H9 (cell line): ENCODE results near the gene ALB. TPM values are rescaled to one million over a fixed set of nuclear protein-coding genes. Genes with fewer than 3 reads are reported as not detected.

Experiments
- DNase-seq: peaks from one replicate; pipeline ENCODE4 v3.0.0-alpha.2; 2017
- H2AFZ ChIP-seq: one replicate; pipeline ENCODE4 v1.6.1; 2013; ENCODE audit warnings: mild to moderate bottlenecking, low read length, control low read depth, moderate library complexity
- H2AK5ac ChIP-seq: 2 replicates; pipeline ENCODE4 v1.6.1; 2013; ENCODE audit warnings: low read length, control low read depth, mixed read lengths; ENCODE audit not compliant: insufficient read length
- H2BK120ac ChIP-seq: one replicate; pipeline ENCODE4 v1.6.1; 2013; ENCODE audit warnings: low read depth, mild to moderate bottlenecking, low read length, control low read depth, inconsistent platforms; ENCODE audit not compliant: poor library complexity, severe bottlenecking
- H2BK12ac ChIP-seq: 2 replicates; pipeline ENCODE4 v1.6.1; 2013; ENCODE audit warnings: low read length, control low read depth, mixed read lengths, low read depth; ENCODE audit not compliant: insufficient read length
- H2BK15ac ChIP-seq: 2 replicates; pipeline ENCODE4 v1.6.1; 2013; ENCODE audit warnings: low read depth, low read length, control low read depth
- H2BK20ac ChIP-seq: one replicate; pipeline ENCODE4 v1.6.1; 2013; ENCODE audit warnings: low read depth, mild to moderate bottlenecking, low read length, control low read depth, inconsistent platforms; ENCODE audit not compliant: poor library complexity, severe bottlenecking
- H2BK5ac ChIP-seq: 2 replicates; pipeline ENCODE4 v1.6.1; 2013; ENCODE audit warnings: low read length, control low read depth, mixed read lengths; ENCODE audit not compliant: insufficient read length
- H3K14ac ChIP-seq: 2 replicates; pipeline ENCODE4 v1.6.1; 2013; ENCODE audit warnings: low read length, control low read depth; ENCODE audit not compliant: insufficient read depth
- H3K18ac ChIP-seq: 2 replicates; pipeline ENCODE4 v1.6.1; 2013; ENCODE audit warnings: low read depth, mild to moderate bottlenecking, mixed read lengths, low read length, control low read depth; ENCODE audit not compliant: insufficient read length
- H3K23ac ChIP-seq: 2 replicates; pipeline ENCODE4 v1.6.1; 2013; ENCODE audit warnings: low read length, control low read depth, mixed read lengths, low read depth; ENCODE audit not compliant: insufficient read length
- H3K23me2 ChIP-seq: 2 replicates; pipeline ENCODE4 v1.6.1; 2013; ENCODE audit warnings: low read depth, mild to moderate bottlenecking, mixed read lengths, low read length, control low read depth; ENCODE audit not compliant: insufficient read length, poor library complexity, severe bottlenecking
- H3K27ac ChIP-seq: 2 replicates; pipeline ENCODE4 v1.5.1; 2013; ENCODE audit warnings: low read length, control low read depth, mixed read lengths, low read depth; ENCODE audit not compliant: insufficient read length
- H3K27me3 ChIP-seq: 2 replicates; pipeline ENCODE4 v1.6.1; 2013; ENCODE audit warnings: low read length, control low read depth, inconsistent platforms; ENCODE audit not compliant: insufficient read depth
- H3K4ac ChIP-seq: 2 replicates; pipeline ENCODE4 v1.6.1; 2013; ENCODE audit warnings: low read depth, mild to moderate bottlenecking, control low read depth, inconsistent platforms, low read length, moderate library complexity
- H3K4me1 ChIP-seq: 2 replicates; pipeline ENCODE4 v1.6.1; 2013; ENCODE audit warnings: low read length, control low read depth, inconsistent platforms; ENCODE audit not compliant: insufficient read depth
- H3K4me2 ChIP-seq: 2 replicates; pipeline ENCODE4 v1.6.1; 2013; ENCODE audit warnings: low read length, control low read depth, mixed read lengths; ENCODE audit not compliant: insufficient read length, insufficient read depth
- H3K56ac ChIP-seq: 2 replicates; pipeline ENCODE4 v1.6.1; 2013; ENCODE audit warnings: low read depth, mild to moderate bottlenecking, mixed read lengths, low read length, control low read depth; ENCODE audit not compliant: insufficient read length
- H3K79me1 ChIP-seq: 2 replicates; pipeline ENCODE4 v1.6.1; 2013; ENCODE audit warnings: low read depth, mild to moderate bottlenecking, moderate library complexity, low read length, control low read depth, inconsistent platforms; ENCODE audit not compliant: insufficient read depth, poor library complexity, severe bottlenecking
- H3K79me2 ChIP-seq: 2 replicates; pipeline ENCODE4 v1.6.1; 2013; ENCODE audit warnings: low read length, control low read depth, inconsistent platforms; ENCODE audit not compliant: insufficient read depth
- H3K9ac ChIP-seq: 2 replicates; pipeline ENCODE4 v1.6.1; 2013; ENCODE audit warnings: low read length, control low read depth, mixed read lengths; ENCODE audit not compliant: insufficient read length; ENCODE audit errors: extremely low read depth
- H3K9me3 ChIP-seq: one replicate; pipeline ENCODE4 v1.6.1; 2013; ENCODE audit warnings: low read depth, low read length, inconsistent platforms; ENCODE audit not compliant: control insufficient read depth
- H3T11ph ChIP-seq: one replicate; pipeline ENCODE4 v1.6.1; 2013; ENCODE audit warnings: mild to moderate bottlenecking, low read length, control low read depth, inconsistent platforms
- H4K20me1 ChIP-seq: one replicate; pipeline ENCODE4 v1.6.1; 2013; ENCODE audit not compliant: control insufficient read depth, insufficient read length, insufficient read depth
- H4K5ac ChIP-seq: 2 replicates; pipeline ENCODE4 v1.6.1; 2013; ENCODE audit warnings: low read depth, mild to moderate bottlenecking, mixed read lengths, low read length, control low read depth; ENCODE audit not compliant: insufficient read length
- H4K8ac ChIP-seq: replicated peaks from 2 replicates; pipeline ENCODE4 v1.6.1; 2013; ENCODE audit warnings: low read length, control low read depth, mixed read lengths, low read depth; ENCODE audit not compliant: insufficient read length
- H4K91ac ChIP-seq: 2 replicates; pipeline ENCODE4 v1.6.1; 2013; ENCODE audit warnings: low read depth, mild to moderate bottlenecking, moderate library complexity, mixed read lengths, low read length, control low read depth; ENCODE audit not compliant: insufficient read length
- H3K27ac Mint-ChIP-seq, 3 experiments: 2 replicates in 2 of 3; 3 replicates in 1 of 3; pipeline ENCODE4 v1.8.0; 2020 to 2021; ENCODE audit warnings: mixed read lengths in 3 of 3, mild to moderate bottlenecking in 1 of 3, moderate library complexity in 1 of 3
- H3K27me3 Mint-ChIP-seq: 2 replicates; pipeline ENCODE4 v1.8.0; 2021; ENCODE audit warnings: low read depth, mild to moderate bottlenecking, moderate library complexity, mixed read lengths
- H3K36me3 Mint-ChIP-seq, 3 experiments: 2 replicates in 2 of 3; 3 replicates in 1 of 3; pipeline ENCODE4 v1.8.0; 2020 to 2021; ENCODE audit warnings: low read depth in 3 of 3, mixed read lengths in 3 of 3; ENCODE audit not compliant: insufficient read depth in 1 of 3
- H3K4me1 Mint-ChIP-seq, 2 experiments: 2 replicates each; pipeline ENCODE4 v1.8.0; 2020; ENCODE audit warnings: mixed read lengths in 2 of 2
- H3K4me3 Mint-ChIP-seq, 2 experiments: 2 replicates in 1 of 2; 3 replicates in 1 of 2; pipeline ENCODE4 v1.8.0; 2020 to 2021; ENCODE audit warnings: mild to moderate bottlenecking in 2 of 2, mixed read lengths in 2 of 2, moderate library complexity in 1 of 2
- H3K9me3 Mint-ChIP-seq, 2 experiments: 2 replicates in 1 of 2; 3 replicates in 1 of 2; pipeline ENCODE4 v1.8.0; 2020; ENCODE audit warnings: mild to moderate bottlenecking in 2 of 2, mixed read lengths in 2 of 2, moderate library complexity in 1 of 2
- CTCF ChIP-seq: fragments of 200-600 bp; sonication (generic); conservative IDR thresholded peaks from 3 replicates; pipeline ENCODE4 v1.8.0; 2021; ENCODE audit warnings: antibody characterized with exemption, mild to moderate bottlenecking
- WGBS: extraction: QIAGEN DNeasy Blood & Tissue Kit; methylation state at CpG from one replicate; pipeline ENCODE4 v1.1.7; 2013; ENCODE audit warnings: missing lambda C conversion rate, low lambda C conversion rate, mixed read lengths; ENCODE audit not compliant: insufficient read length; ENCODE audit errors: extremely low coverage; 5-methylcytosine and 5-hydroxymethylcytosine counted together
- total RNA-seq: library from RNA; stranded (reverse); gene quantifications from 2 replicates; pipeline ENCODE4 v1.2.1, GENCODE V29; 2021

Gene ALB
- total RNA-seq, 1 experiment from 2014 or later, result not detected

- H3K4me2 ChIP-seq, result no peak overlapping the region
- H4K91ac ChIP-seq, result no peak overlapping the region
- no peak for DNase-seq
- no peaks in the 10 kb centered on the region for H3K79me2 ChIP-seq
- H4K5ac ChIP-seq, result no peak overlapping the region
- Mint-ChIP-seq H3K27ac (no peak overlapping the region), H3K4me3 (no peak overlapping the region), H3K27me3 (no peaks in the 10 kb centered on the region), H3K4me1 (peaks cover 20 to 24% of the 10 kb centered on the region in 2 experiments), H3K36me3 (peaks cover 0 to 5% (median 0%) of the 10 kb centered on the region in 3 experiments; a peak in 1 of 7 replicates), H3K9me3 (no peaks in the 10 kb centered on the region; a peak in 1 of 5 replicates)
- no peaks in the 10 kb centered on the region for H3K23me2 ChIP-seq
- H2AFZ ChIP-seq, result no peak overlapping the region
- no peaks in the 10 kb centered on the region for H3K9me3 ChIP-seq
- H4K8ac ChIP-seq, result no peak overlapping the region
- H3K27me3 ChIP-seq, result no peaks in the 10 kb centered on the region
- H3K4ac ChIP-seq, result no peak overlapping the region
- no peak overlapping the region for H3K18ac ChIP-seq
- H2BK12ac ChIP-seq, result no peak overlapping the region
- no peak overlapping the region for H3K27ac ChIP-seq
- H3K14ac ChIP-seq, result no peak overlapping the region
- H3K79me1 ChIP-seq, result no peaks in the 10 kb centered on the region
- no CpG with 5 or more reads among the region's 4 CpGs for WGBS
- no peaks in the 10 kb centered on the region; the same call in 1 of the 2 replicates for H3K4me1 ChIP-seq
- no peak overlapping the region for H3K9ac ChIP-seq
- no peaks in the 10 kb centered on the region for H4K20me1 ChIP-seq
- H2BK15ac ChIP-seq, result no peak overlapping the region
- no peak overlapping the region for H2BK120ac ChIP-seq
- H3K56ac ChIP-seq, result no peak overlapping the region
- H3K23ac ChIP-seq, result no peak overlapping the region
- no peak overlapping the region for H2AK5ac ChIP-seq
- no peak overlapping the region for H2BK20ac ChIP-seq
- H3T11ph ChIP-seq, result no peak overlapping the region
- no peak for TF ChIP-seq CTCF
- H2BK5ac ChIP-seq, result no peak overlapping the region
Observed at GRCh38 chr4:73376976-73377375, 27.1 kb upstream of the ALB start.
